ENCODE data around the gene PKHD1. TPM values are rescaled to one million over a fixed set of nuclear protein-coding genes. Genes with fewer than 3 reads are reported as not detected.

The PKHD1 gene
- total and polyA plus RNA-seq, 2 of the 13 experiments (the other 11 are each of a cell fraction or from before 2014, with no cell fraction given) = 0.01 to 0.13 TPM

DNA sequence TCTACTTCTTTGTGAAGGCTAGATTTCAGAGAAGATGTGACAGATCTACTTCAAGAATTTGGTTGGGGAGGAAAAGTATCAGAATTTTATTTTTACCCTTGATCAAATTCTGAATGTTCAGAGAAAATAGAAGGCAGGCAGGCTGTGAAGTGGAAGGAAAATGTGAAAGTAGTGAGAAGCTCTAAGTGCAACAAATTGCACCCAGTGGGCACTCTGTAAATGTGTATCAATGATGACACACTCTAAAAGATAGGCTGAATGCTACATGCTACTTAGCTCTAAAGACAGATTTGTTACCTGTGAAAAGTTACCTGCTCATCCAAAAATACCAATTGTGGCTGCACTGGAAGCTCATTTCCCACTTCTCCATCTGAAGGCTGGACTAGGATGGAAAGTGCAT lies 438.6 kb downstream of the PKHD1 start (continued):
- TF ChIP-seq, protein P1, sequence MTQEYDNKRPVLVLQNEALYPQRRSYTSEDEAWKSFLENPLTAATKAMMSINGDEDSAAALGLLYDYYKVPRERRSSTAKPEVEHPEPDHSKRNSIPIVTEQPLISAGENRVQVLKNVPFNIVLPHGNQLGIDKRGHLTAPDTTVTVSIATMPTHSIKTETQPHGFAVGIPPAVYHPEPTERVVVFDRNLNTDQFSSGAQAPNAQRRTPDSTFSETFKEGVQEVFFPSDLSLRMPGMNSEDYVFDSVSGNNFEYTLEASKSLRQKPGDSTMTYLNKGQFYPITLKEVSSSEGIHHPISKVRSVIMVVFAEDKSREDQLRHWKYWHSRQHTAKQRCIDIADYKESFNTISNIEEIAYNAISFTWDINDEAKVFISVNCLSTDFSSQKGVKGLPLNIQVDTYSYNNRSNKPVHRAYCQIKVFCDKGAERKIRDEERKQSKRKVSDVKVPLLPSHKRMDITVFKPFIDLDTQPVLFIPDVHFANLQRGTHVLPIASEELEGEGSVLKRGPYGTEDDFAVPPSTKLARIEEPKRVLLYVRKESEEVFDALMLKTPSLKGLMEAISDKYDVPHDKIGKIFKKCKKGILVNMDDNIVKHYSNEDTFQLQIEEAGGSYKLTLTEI (CRISPR knock-in tag; conservative IDR thresholded peaks at IDR 0.05) = no peak
- TF ChIP-seq JARID2 (CRISPR knock-in tag; IDR thresholded peaks at IDR 0.05; ENCODE audit: insufficient replicate concordance) = no peak
- TF ChIP-seq SRF (IDR thresholded peaks at IDR 0.05; ENCODE audit: low read depth, low read length) = no peak

DNA sequence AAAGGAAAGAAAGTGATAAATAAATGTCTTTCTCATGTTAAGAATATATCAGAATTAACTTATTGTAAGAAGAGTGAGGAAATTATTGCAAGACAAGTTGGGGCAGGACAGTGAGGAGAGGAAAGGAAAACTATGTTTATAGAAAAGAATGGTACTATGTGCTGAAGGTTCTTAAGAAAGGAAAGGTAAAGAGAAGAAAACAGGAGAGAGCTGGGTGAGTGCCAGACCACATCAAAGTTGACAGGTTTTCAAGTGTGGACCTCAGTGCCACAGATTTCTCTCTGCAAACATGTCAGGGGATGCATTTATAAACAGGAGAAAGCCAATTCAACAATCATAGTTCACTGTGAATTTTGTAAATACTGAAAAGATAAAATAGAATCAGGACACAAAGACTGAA lies 439.2 kb downstream of the PKHD1 start:
- intact Hi-C loops (cut with micrococcal nuclease; ENCODE audit: unreplicated experiment) = no loop called here
- no peak overlapping the region for H2AFZ ChIP-seq (ENCODE audit: low read length)
- H3K4me3 ChIP-seq (replicated peaks in 1 of 3; ENCODE audit: insufficient read depth in 1 of 3, low read depth in 2 of 3, low read length in 3 of 3) = no peak overlapping the region
- FAIRE-seq (no peak), DNase-seq (ENCODE audit: low spot score) (no peak), ATAC-seq (no peak)
- no peaks in the 10 kb centered on the region for H3K9me3 ChIP-seq (ENCODE audit: low read length)
- no peak overlapping the region for H3K9ac ChIP-seq (ENCODE audit: insufficient read depth, low read depth, low read length)
- H3K4me1 ChIP-seq (ENCODE audit: insufficient read depth, low read length) = no peaks in the 10 kb centered on the region
- ChIA-PET POLR2A (no interaction called here), CTCF (ENCODE audit: low intra/inter-chr PET ratio, low total read pairs) (no interaction called here)
- H3K27me3 ChIP-seq (ENCODE audit: control insufficient read depth in 1 of 2, insufficient read depth in 2 of 2, low read length in 2 of 2) = no peaks in the 10 kb centered on the region
- H3K36me3 ChIP-seq (replicated peaks in 1 of 2; ENCODE audit: control insufficient read depth in 1 of 2, insufficient read depth in 2 of 2, low read length in 2 of 2) = no peaks in the 10 kb centered on the region
- in situ Hi-C loops (cut with HindIII; ENCODE audit: extremely low pct_ligation_motif_present, low pct_unique_long_range_greater_than_20kb) = no loop called here
- H3K79me2 ChIP-seq (ENCODE audit: insufficient read depth, low read length) = no peaks in the 10 kb centered on the region
- no peak overlapping the region for H3K4me2 ChIP-seq (ENCODE audit: low read depth, low read length)
- H4K20me1 ChIP-seq (ENCODE audit: insufficient read depth, low read length) = no peaks in the 10 kb centered on the region
- BruUV-seq (replicated peaks) = no TSS peak
- H3K27ac ChIP-seq (ENCODE audit: extremely low read length, insufficient read depth, low read length) = no peak overlapping the region
- TF ChIP-seq TOPORS (CRISPR knock-in tag; IDR thresholded peaks at IDR 0.05) = no peak
- TF ChIP-seq, protein P2, sequence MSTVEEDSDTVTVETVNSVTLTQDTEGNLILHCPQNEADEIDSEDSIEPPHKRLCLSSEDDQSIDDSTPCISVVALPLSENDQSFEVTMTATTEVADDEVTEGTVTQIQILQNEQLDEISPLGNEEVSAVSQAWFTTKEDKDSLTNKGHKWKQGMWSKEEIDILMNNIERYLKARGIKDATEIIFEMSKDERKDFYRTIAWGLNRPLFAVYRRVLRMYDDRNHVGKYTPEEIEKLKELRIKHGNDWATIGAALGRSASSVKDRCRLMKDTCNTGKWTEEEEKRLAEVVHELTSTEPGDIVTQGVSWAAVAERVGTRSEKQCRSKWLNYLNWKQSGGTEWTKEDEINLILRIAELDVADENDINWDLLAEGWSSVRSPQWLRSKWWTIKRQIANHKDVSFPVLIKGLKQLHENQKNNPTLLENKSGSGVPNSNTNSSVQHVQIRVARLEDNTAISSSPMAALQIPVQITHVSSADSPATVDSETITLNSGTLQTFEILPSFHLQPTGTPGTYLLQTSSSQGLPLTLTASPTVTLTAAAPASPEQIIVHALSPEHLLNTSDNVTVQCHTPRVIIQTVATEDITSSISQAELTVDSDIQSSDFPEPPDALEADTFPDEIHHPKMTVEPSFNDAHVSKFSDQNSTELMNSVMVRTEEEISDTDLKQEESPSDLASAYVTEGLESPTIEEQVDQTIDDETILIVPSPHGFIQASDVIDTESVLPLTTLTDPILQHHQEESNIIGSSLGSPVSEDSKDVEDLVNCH (CRISPR knock-in tag; IDR thresholded peaks at IDR 0.05) = no peak
- TF ChIP-seq, protein P3, sequence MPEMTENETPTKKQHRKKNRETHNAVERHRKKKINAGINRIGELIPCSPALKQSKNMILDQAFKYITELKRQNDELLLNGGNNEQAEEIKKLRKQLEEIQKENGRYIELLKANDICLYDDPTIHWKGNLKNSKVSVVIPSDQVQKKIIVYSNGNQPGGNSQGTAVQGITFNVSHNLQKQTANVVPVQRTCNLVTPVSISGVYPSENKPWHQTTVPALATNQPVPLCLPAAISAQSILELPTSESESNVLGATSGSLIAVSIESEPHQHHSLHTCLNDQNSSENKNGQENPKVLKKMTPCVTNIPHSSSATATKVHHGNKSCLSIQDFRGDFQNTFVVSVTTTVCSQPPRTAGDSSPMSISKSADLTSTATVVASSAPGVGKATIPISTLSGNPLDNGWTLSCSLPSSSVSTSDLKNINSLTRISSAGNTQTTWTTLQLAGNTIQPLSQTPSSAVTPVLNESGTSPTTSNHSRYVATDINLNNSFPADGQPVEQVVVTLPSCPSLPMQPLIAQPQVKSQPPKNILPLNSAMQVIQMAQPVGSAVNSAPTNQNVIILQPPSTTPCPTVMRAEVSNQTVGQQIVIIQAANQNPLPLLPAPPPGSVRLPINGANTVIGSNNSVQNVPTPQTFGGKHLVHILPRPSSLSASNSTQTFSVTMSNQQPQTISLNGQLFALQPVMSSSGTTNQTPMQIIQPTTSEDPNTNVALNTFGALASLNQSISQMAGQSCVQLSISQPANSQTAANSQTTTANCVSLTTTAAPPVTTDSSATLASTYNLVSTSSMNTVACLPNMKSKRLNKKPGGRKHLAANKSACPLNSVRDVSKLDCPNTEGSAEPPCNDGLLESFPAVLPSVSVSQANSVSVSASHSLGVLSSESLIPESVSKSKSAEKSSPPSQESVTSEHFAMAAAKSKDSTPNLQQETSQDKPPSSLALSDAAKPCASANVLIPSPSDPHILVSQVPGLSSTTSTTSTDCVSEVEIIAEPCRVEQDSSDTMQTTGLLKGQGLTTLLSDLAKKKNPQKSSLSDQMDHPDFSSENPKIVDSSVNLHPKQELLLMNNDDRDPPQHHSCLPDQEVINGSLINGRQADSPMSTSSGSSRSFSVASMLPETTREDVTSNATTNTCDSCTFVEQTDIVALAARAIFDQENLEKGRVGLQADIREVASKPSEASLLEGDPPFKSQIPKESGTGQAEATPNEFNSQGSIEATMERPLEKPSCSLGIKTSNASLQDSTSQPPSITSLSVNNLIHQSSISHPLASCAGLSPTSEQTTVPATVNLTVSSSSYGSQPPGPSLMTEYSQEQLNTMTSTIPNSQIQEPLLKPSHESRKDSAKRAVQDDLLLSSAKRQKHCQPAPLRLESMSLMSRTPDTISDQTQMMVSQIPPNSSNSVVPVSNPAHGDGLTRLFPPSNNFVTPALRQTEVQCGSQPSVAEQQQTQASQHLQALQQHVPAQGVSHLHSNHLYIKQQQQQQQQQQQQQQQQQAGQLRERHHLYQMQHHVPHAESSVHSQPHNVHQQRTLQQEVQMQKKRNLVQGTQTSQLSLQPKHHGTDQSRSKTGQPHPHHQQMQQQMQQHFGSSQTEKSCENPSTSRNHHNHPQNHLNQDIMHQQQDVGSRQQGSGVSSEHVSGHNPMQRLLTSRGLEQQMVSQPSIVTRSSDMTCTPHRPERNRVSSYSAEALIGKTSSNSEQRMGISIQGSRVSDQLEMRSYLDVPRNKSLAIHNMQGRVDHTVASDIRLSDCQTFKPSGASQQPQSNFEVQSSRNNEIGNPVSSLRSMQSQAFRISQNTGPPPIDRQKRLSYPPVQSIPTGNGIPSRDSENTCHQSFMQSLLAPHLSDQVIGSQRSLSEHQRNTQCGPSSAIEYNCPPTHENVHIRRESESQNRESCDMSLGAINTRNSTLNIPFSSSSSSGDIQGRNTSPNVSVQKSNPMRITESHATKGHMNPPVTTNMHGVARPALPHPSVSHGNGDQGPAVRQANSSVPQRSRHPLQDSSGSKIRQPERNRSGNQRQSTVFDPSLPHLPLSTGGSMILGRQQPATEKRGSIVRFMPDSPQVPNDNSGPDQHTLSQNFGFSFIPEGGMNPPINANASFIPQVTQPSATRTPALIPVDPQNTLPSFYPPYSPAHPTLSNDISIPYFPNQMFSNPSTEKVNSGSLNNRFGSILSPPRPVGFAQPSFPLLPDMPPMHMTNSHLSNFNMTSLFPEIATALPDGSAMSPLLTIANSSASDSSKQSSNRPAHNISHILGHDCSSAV (CRISPR knock-in tag; IDR thresholded peaks at IDR 0.05; ENCODE audit: borderline replicate concordance) = no peak
- no peak for TF ChIP-seq MXI1 (IDR thresholded peaks at IDR 0.05; ENCODE audit: borderline replicate concordance, low read depth, low read length)
- TF ChIP-seq, protein P4, sequence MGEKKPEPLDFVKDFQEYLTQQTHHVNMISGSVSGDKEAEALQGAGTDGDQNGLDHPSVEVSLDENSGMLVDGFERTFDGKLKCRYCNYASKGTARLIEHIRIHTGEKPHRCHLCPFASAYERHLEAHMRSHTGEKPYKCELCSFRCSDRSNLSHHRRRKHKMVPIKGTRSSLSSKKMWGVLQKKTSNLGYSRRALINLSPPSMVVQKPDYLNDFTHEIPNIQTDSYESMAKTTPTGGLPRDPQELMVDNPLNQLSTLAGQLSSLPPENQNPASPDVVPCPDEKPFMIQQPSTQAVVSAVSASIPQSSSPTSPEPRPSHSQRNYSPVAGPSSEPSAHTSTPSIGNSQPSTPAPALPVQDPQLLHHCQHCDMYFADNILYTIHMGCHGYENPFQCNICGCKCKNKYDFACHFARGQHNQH (CRISPR knock-in tag; IDR thresholded peaks at IDR 0.05) = no peak
- no peak for TF ChIP-seq ATM (IDR thresholded peaks at IDR 0.05; ENCODE audit: borderline replicate concordance)
- no peak for TF ChIP-seq SYNCRIP (IDR thresholded peaks at IDR 0.05; ENCODE audit: insufficient read depth, low read depth, low read length)

Data from HepG2 (cell line).